Lower leg skin (tissue), 4 donors: ENCODE results near the gene SNAI3. TPM values are rescaled to one million over a fixed set of nuclear protein-coding genes. Genes with fewer than 3 reads are reported as not detected.

Source experiments
- DNase-seq, 2 donors: peaks; one replicate each; pipeline ENCODE4 v3.0.0-alpha.2; 2019; ENCODE audit warnings: low spot score in 2 of 2
- H3K4me3 ChIP-seq: fragments of 200-600 bp; sonication (generic); 2 replicates; pipeline ENCODE4 v1.5.1; 2017; ENCODE audit warnings: mild to moderate bottlenecking, low read depth; ENCODE audit not compliant: poor library complexity, severe bottlenecking
- POLR2A ChIP-seq, 2 donors: fragments of 450-650 bp; IDR thresholded peaks; one replicate each; pipeline ENCODE4 v1.6.1; 2016 to 2017; ENCODE audit warnings: antibody characterized with exemption in 2 of 2, mild to moderate bottlenecking in 1 of 2, moderate library complexity in 1 of 2
- WGBS, 2 donors: methylation state at CpG; one replicate each; pipeline ENCODE4 v1.1.5; 2018; 5-methylcytosine and 5-hydroxymethylcytosine counted together
- intact Hi-C: fragments of 100-400 bp; cut with DNase I; formaldehyde crosslinking; loops from one replicate; pipeline ENCODE4 v1.15.0; 2023; ENCODE audit warnings: low total_unique reads
- total RNA-seq, 4 donors: library from RNA; depleted of rRNA; stranded (reverse); fragments of >200 nt; gene quantifications; one replicate each; pipeline ENCODE4 v1.1.0, GENCODE V29; 2016
- TF ChIP-seq, protein P1 (sequence below), 3 donors: fragments of 450-650 bp; IDR thresholded peaks; one replicate each; pipeline ENCODE4 v1.5.1; 2016; ENCODE audit warnings: antibody characterized with exemption in 3 of 3, mild to moderate bottlenecking in 3 of 3, moderate library complexity in 2 of 3

The SNAI3 gene
- total RNA-seq, 4 donors from 2014 or later, result 0.17 to 0.81 (median 0.29) TPM

DNA sequence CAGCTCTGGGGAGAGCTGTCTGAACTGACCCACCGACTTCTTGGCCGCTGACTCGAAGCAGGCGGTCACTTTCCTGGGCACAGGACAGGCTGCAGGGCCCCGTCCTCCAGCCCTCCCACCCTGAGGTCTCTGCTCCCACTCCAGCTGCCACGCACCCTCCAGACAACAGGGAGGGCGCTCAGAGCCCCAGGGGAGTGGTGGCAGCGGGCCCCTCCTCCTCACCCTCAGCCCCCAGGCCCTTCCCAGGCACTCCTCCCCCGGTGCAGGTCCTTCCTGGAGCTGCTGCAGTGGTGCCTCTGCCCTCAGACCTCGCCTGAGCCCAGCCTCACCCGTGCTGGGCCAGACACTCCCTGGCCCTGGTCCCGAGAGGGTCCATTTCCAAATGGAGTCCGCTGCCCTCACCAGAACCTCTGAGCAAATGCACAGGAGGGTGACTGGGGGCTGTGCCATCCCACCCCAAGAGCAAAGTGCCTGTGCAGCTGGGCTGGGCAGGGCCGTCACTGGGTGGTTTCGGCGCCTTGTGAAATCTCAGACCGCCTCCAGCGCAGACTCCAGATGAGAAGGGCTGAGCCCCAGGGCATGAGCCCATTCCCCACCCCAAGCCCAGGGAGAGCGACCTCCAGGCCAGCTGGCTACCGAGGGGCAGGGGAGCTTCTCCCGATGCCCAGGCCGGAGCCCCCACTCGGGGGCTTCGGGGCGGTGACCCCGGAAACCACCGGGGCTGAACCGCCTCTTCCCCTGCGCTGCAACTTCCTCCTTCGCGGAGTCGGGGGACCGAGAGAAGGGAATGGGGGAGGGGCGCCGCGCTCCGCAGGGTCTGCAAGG lies 36.2 kb downstream of the SNAI3 start:
- intact Hi-C loops, result no loop called here
- H3K4me3 ChIP-seq, result peak overlapping the region; percentile 55
- 33 to 49% methylated on average over 7 to 25 of the region's 37 CpGs for WGBS, 2 donors
- DNase-seq, result no peak
- TF ChIP-seq, protein P1, sequence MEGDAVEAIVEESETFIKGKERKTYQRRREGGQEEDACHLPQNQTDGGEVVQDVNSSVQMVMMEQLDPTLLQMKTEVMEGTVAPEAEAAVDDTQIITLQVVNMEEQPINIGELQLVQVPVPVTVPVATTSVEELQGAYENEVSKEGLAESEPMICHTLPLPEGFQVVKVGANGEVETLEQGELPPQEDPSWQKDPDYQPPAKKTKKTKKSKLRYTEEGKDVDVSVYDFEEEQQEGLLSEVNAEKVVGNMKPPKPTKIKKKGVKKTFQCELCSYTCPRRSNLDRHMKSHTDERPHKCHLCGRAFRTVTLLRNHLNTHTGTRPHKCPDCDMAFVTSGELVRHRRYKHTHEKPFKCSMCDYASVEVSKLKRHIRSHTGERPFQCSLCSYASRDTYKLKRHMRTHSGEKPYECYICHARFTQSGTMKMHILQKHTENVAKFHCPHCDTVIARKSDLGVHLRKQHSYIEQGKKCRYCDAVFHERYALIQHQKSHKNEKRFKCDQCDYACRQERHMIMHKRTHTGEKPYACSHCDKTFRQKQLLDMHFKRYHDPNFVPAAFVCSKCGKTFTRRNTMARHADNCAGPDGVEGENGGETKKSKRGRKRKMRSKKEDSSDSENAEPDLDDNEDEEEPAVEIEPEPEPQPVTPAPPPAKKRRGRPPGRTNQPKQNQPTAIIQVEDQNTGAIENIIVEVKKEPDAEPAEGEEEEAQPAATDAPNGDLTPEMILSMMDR (IDR thresholded peaks at IDR 0.05), result no peak
- TF ChIP-seq POLR2A (IDR thresholded peaks at IDR 0.05), result no peak

DNA sequence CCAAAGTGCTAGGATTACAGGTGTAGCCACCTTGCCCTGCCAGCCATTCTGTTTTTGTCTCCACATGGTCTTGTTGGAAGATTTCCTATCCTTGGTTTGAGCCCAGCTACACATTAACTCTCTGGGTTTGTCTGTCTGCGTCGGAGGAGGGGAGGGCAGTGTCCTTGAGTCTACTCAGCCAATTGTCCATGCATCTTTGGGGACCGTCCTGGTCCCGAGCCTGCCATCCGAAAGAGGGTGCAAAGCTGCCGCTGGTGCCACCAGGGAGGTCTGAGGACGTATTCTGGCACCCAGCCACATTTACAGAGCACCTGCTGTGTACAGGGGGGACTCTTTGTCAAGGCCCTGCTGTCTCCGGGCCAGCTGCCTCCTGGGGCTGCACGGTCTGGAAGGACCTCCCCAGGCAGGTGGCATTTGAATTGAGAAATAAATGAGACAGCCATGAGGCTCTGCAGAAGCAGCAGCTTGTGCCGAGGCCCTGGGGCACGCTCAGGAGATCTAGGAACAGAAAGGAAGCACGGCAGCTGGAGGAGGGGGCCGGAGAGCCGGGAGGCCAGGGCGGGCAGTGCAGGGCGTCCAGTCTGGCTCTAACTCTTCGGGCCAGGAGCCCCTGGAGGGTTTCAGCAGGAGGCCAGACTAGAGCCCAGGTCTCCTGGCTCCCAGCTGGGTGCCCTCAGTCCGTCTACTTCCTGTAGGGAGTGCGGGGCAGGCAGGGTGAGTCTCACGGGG lies 36.9 kb downstream of the SNAI3 start:
- WGBS, 2 donors, result 84 to 87% methylated on average over 16 to 20 of the region's 20 CpGs
- DNase-seq, result no peak
- intact Hi-C loops, result no loop called here
- no peak for TF ChIP-seq POLR2A (IDR thresholded peaks at IDR 0.05)
- no peak overlapping the region for H3K4me3 ChIP-seq

DNA sequence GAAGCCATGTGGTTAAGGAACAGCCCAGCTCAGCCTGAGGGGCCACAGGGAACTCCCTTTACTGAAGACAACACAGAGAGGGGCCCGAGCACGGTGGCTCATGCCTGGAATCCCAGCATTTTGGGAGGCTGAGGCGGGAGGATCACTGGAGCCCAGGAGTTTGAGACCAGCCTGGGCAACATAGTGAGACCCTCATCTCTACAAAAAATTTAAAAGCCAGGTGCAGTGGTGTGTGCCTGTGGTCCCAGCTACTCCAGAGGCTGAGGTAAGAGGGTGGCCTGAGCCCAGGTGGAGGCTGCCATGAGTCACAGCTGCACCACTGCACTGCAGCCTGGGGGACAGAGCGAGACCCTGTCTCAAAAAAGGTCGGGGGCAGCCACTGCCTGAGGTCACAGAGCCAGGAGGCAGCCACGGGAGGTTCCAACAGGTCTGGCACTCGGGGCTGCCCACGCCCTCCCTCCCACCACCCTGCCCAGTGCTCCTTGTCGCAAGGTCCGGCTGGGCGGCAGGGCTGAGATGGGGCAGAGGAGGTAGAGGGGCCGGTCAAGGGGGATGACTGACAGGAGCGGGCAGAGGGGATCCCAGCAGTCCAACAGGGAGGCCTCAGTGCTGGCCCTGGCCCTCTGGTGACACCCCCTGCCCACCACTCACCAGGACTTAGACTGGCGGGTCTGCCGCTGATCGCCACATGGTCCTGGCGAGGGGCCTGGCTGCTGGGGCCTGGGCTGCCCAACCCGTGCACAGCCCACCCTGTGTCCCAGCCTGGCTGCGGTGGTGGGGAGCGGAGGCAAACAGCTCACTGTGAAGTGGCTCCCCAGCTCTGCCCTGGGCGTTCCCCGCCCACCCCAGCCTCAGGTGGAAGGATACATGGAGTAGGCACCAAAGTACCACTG lies 38.9 kb downstream of the SNAI3 start:
- TF ChIP-seq POLR2A (IDR thresholded peaks at IDR 0.05), result no peak
- TF ChIP-seq, protein P1 (IDR thresholded peaks at IDR 0.05), result no peak
- WGBS, 2 donors, result 85 to 86% methylated on average over 16 to 21 of the region's 22 CpGs

DNA sequence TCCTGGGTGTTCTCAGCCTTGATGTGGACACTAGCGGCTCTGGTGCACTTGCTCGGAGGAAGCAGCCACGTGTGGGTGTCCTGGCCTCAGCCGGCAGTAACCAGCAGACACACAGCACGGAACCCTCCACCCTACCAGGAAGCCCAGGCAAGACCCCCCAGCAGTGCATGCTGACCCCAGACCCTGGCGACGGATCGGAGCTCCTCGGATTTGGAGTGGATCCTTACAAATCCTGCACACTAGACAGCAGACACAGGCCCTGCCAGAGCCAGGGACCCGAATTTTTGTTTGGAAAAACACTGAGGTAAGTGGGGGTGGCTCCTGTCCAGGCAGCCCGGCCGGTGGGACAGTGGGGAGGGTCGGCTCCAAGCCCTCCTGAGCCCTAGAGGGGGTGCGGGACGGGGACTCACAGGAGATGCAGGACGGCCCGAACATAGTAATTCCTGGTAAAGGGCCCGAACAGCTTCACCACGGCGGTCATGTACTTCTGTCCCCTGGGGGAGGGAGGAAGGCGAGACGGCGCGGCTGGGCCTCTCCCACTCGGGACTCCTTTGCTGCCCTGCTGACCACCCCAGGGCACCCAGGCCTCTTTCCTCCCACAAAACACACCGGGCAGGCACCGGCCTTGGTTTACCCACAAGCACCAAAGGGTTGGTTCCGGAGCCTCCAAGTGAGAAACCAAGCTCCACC lies 39.8 kb downstream of the SNAI3 start:
- WGBS, 2 donors, result 84 to 85% methylated on average over 23 to 27 of the region's 28 CpGs
- TF ChIP-seq, protein P1 (IDR thresholded peaks at IDR 0.05), result no peak
- TF ChIP-seq POLR2A (IDR thresholded peaks at IDR 0.05), result no peak
- intact Hi-C loops, result no loop called here
- no peak overlapping the region for H3K4me3 ChIP-seq
- no peak for DNase-seq

More for the DNA sequence above, 38.9 kb downstream of the SNAI3 start:
- intact Hi-C loops, result no loop called here
- DNase-seq, result no peak
- H3K4me3 ChIP-seq, result no peak overlapping the region

DNA sequence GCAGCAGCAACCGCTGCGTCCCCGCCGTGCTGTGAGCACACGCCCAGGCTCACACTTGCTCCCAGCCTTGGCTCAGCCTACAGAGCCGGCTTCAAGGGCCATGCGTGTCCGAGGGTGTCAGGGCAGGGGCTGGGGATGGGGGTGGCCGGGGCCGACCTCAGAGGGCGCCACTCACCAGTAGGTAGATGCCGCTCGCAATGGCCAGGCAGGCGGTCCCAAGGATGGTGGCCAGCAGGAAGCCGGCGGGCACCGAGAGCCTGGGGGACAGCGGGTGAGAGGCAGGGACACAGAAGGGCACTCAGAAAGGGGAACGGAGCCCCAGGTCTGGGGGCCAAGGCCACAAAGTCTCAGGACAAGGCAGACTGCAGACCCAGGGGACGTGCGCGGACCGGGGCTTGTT lies 40.4 kb downstream of the SNAI3 start:
- TF ChIP-seq, protein P1 (IDR thresholded peaks at IDR 0.05), result no peak
- TF ChIP-seq POLR2A (IDR thresholded peaks at IDR 0.05), result no peak
- 89 to 91% methylated on average over 23 of the region's 23 CpGs for WGBS, 2 donors

More for the DNA sequence above, 40.4 kb downstream of the SNAI3 start:
- no peak for DNase-seq
- intact Hi-C loops, result no loop called here
- H3K4me3 ChIP-seq, result no peak overlapping the region
